Measurements from ENCODE around the gene ATP2B3. TPM values are rescaled to one million over a fixed set of nuclear protein-coding genes. Genes with fewer than 3 reads are reported as not detected.

ATP2B3 gene
- total and polyA plus RNA-seq, 2 of the 4 experiments (the other 2 are of a cell fraction), result under 0.01 to 0.03 TPM

DNA sequence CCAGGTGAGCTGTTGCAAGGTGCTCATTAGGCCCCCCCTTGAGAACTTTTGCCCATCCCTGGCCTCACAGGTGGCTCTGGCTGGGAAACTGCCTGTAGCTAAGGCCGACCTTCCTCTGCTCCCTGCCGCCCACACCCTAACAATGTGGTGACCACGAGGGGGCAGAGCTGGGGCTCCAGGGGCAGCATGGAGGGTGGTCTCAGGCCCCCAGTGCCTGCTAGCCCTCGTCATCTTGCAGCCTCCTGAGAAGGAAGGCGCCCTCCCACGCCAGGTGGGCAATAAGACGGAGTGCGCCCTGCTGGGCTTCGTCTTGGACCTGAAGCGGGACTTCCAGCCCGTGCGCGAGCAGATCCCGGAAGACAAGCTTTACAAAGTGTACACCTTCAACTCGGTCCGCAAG, 32.4 kb downstream of the ATP2B3 start:
- in situ Hi-C loops (cut with MboI; ENCODE audit: low sequenced_read_pairs), result no loop called here
- no peak for ATAC-seq (ENCODE audit: low read depth)
- no peaks in the 10 kb centered on the region for H3K36me3 ChIP-seq (ENCODE audit: control insufficient read depth, insufficient read depth, low read length)

More for the DNA sequence above, 32.4 kb downstream of the ATP2B3 start:
- H2BK5ac ChIP-seq (ENCODE audit: low read depth, low read length, poor library complexity, severe bottlenecking), result no peak overlapping the region
- peaks cover 5% of the 10 kb centered on the region; the same call in 1 of the 2 replicates for H3K27me3 ChIP-seq (ENCODE audit: control insufficient read depth, insufficient read depth, low read length)
- no peak overlapping the region for H3K4ac ChIP-seq (ENCODE audit: low read depth, low read length)
- no peak overlapping the region for H2AK9ac ChIP-seq (replicated peaks; ENCODE audit: low read depth, low read length, poor library complexity)
- CTCF ChIA-PET, result interaction anchor here (0.7 kb wide), 1 partner anchor 102 kb away, joined by 5 read pairs; no protein-coding TSS in a partner anchor
- POLR2A ChIA-PET (ENCODE audit: unreplicated experiment), result no interaction called here
- H3K9me1 ChIP-seq (ENCODE audit: insufficient read depth, low read length), result no peaks in the 10 kb centered on the region
- no peak overlapping the region for H4K8ac ChIP-seq (ENCODE audit: low read depth in 2 of 2, low read length in 2 of 2)
- H4K5ac ChIP-seq (ENCODE audit: low read depth, low read length), result no peak overlapping the region
- no peak for DNase-seq
- H3K4me3 ChIP-seq (ENCODE audit: insufficient read depth, low read depth, low read length), result no peak overlapping the region
- H3K14ac ChIP-seq (replicated peaks; ENCODE audit: low read depth, low read length), result no peak overlapping the region
- H3K27ac ChIP-seq (ENCODE audit: insufficient read depth, low read length), result no peak overlapping the region
- H2AK5ac ChIP-seq (ENCODE audit: low read depth, low read length), result no peak overlapping the region
- no peak overlapping the region for H3K9ac ChIP-seq (ENCODE audit: low read depth, low read length)
- H2BK15ac ChIP-seq (ENCODE audit: low read depth, low read length), result no peak overlapping the region
- no peaks in the 10 kb centered on the region; the same call in 1 of the 2 replicates for H3K9me3 ChIP-seq (ENCODE audit: control insufficient read depth, insufficient read depth, low read length)
- TF ChIP-seq RAD21 (IDR thresholded peaks at IDR 0.05; ENCODE audit: low read length) (no peak), RFX5 (IDR thresholded peaks at IDR 0.05; ENCODE audit: low read depth, low read length) (no peak), CEBPB (IDR thresholded peaks at IDR 0.05; ENCODE audit: low read depth, low read length) (no peak), SMC3 (IDR thresholded peaks at IDR 0.05; ENCODE audit: low read depth, low read length) (no peak), BHLHE40 (IDR thresholded peaks at IDR 0.05; ENCODE audit: low read depth, low read length) (no peak), FOS (IDR thresholded peaks at IDR 0.05; ENCODE audit: low read depth, low read length) (no peak)
- TF ChIP-seq, protein P1, sequence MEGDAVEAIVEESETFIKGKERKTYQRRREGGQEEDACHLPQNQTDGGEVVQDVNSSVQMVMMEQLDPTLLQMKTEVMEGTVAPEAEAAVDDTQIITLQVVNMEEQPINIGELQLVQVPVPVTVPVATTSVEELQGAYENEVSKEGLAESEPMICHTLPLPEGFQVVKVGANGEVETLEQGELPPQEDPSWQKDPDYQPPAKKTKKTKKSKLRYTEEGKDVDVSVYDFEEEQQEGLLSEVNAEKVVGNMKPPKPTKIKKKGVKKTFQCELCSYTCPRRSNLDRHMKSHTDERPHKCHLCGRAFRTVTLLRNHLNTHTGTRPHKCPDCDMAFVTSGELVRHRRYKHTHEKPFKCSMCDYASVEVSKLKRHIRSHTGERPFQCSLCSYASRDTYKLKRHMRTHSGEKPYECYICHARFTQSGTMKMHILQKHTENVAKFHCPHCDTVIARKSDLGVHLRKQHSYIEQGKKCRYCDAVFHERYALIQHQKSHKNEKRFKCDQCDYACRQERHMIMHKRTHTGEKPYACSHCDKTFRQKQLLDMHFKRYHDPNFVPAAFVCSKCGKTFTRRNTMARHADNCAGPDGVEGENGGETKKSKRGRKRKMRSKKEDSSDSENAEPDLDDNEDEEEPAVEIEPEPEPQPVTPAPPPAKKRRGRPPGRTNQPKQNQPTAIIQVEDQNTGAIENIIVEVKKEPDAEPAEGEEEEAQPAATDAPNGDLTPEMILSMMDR (conservative IDR thresholded peaks at IDR 0.05; ENCODE audit: low read depth, low read length), result no peak
- no TSS peak for BruUV-seq (replicated peaks)
- no peaks in the 10 kb centered on the region for H3K4me1 ChIP-seq (ENCODE audit: control insufficient read depth, insufficient read depth, low read length)
- no peak overlapping the region for H2BK120ac ChIP-seq (ENCODE audit: low read depth, low read length)
- no peak overlapping the region for H3K56ac ChIP-seq (ENCODE audit: extremely low read depth, insufficient read depth, low read length)
- H2BK20ac ChIP-seq (ENCODE audit: low read depth, low read length), result no peak overlapping the region
- intact Hi-C loops (cut with micrococcal nuclease) (no loop called here), dilution Hi-C loops (cut with HindIII; ENCODE audit: low sequenced_read_pairs, unreplicated experiment) (no loop called here)
- no peak overlapping the region for H3K18ac ChIP-seq (ENCODE audit: low read depth, low read length)
- no peaks in the 10 kb centered on the region for H4K20me1 ChIP-seq (ENCODE audit: insufficient read depth, low read length)
- no peak overlapping the region for H3K23ac ChIP-seq (ENCODE audit: low read depth, low read length)
- WGBS, 2 experiments (ENCODE audit: extremely low coverage in 2 of 2, insufficient read length in 1 of 2), result 80% methylated on average over 13 of the region's 16 CpGs; no CpG with 5 or more reads in 1 of the 2 experiments
- no peaks in the 10 kb centered on the region for H3K79me1 ChIP-seq (ENCODE audit: low read depth in 1 of 2, low read length in 2 of 2)
- no peak overlapping the region for H3K4me2 ChIP-seq (ENCODE audit: low read depth, low read length)
- no peak overlapping the region for H4K91ac ChIP-seq (ENCODE audit: insufficient read depth, low read depth, low read length)
- H2AFZ ChIP-seq (replicated peaks; ENCODE audit: low read length, poor library complexity), result no peak overlapping the region
